ENCODE measurements around the gene CSRNP3. TPM values are rescaled to one million over a fixed set of nuclear protein-coding genes. Genes with fewer than 3 reads are reported as not detected.

The CSRNP3 gene
- total and polyA plus RNA-seq, 2 donors (not counting 3 experiments of a cell fraction or from before 2014, with no cell fraction given), result not detected

GRCh38 chr2:165637396-165637795, 167.9 kb downstream of the CSRNP3 start:
- Histone ChIP-seq H3K36me3 (ENCODE audit: control insufficient read depth in 2 of 2, extremely low read depth in 1 of 2, insufficient read depth in 2 of 2, low read length in 2 of 2) (no peaks in the 10 kb centered on the region), H3K4me1 (ENCODE audit: control insufficient read depth, extremely low read depth, insufficient read depth, low read length) (no peaks in the 10 kb centered on the region), H2AFZ (ENCODE audit: low read depth, low read length) (no peak overlapping the region), H3K9me3 (replicated peaks; ENCODE audit: control insufficient read depth, insufficient read depth, low read length) (no peaks in the 10 kb centered on the region), H3K79me2 (ENCODE audit: control insufficient read depth, insufficient read depth, low read length) (no peaks in the 10 kb centered on the region), H4K20me1 (replicated peaks; ENCODE audit: control insufficient read depth, extremely low read depth, insufficient read depth, low read length) (no peaks in the 10 kb centered on the region), H3K27me3 (ENCODE audit: control insufficient read depth in 2 of 2, insufficient read depth in 2 of 2, low read length in 2 of 2) (no peaks in the 10 kb centered on the region), H3K9ac (replicated peaks; ENCODE audit: extremely low read depth, insufficient read depth, low read length) (no peak overlapping the region), H3K9me1 (replicated peaks; ENCODE audit: control insufficient read depth, extremely low read depth, insufficient read depth, low read length) (no peaks in the 10 kb centered on the region), H3K4me2 (ENCODE audit: insufficient read depth, low read length) (no peak overlapping the region), H3K27ac (ENCODE audit: insufficient read depth, low read depth, low read length) (no peak overlapping the region), H3K4me3 (replicated peaks in 1 of 3; ENCODE audit: insufficient read depth in 1 of 3, low read depth in 1 of 3, low read length in 3 of 3) (no peak overlapping the region)
- intact Hi-C loops (cut with micrococcal nuclease), result no loop called here
- TF ChIP-seq GATA2 (IDR thresholded peaks at IDR 0.05; ENCODE audit: insufficient read depth, insufficient read length, low read depth, low read length) (no peak), FOS (IDR thresholded peaks at IDR 0.05; ENCODE audit: borderline replicate concordance, insufficient read depth, low read length) (no peak), JUN (IDR thresholded peaks at IDR 0.05; ENCODE audit: borderline replicate concordance, insufficient read depth, insufficient read length, low read depth) (no peak), EZH2 (IDR thresholded peaks at IDR 0.05; ENCODE audit: borderline replicate concordance, low read depth, low read length, severe bottlenecking) (no peak), CTCF (IDR thresholded peaks at IDR 0.05; ENCODE audit: extremely low read depth in 1 of 2, insufficient read depth in 1 of 2, low read depth in 1 of 2, low read length in 2 of 2) (no peak), MYC (IDR thresholded peaks at IDR 0.05; ENCODE audit: low read depth, low read length) (no peak), MAX (IDR thresholded peaks at IDR 0.05; ENCODE audit: insufficient read depth, insufficient read length) (no peak)
- dilution Hi-C loops (cut with MboI; ENCODE audit: extremely low pct_ligation_motif_present, low sequenced_read_pairs), result no loop called here
- CTCF ChIA-PET, result no interaction called here
- no TSS peak for BruUV-seq (replicated peaks)
- POLR2A ChIA-PET, result no interaction called here
- DNase-seq (ENCODE audit: low read depth, low spot score), result no peak
- FAIRE-seq, result no peak
